Karpas-422 (cell line): ENCODE data around the gene PRCP. TPM values are rescaled to one million over a fixed set of nuclear protein-coding genes. Genes with fewer than 3 reads are reported as not detected.

Experiments
- DNase-seq: peaks from one replicate; pipeline ENCODE4 v3.0.0-alpha.2; 2015
- H2AFZ ChIP-seq: fragments of 200-600 bp; sonication (generic); 2 replicates; pipeline ENCODE4 v1.6.1; 2014; ENCODE audit warnings: antibody characterized with exemption, low read length, mixed read lengths
- H3K27ac ChIP-seq: fragments of 200-600 bp; sonication (generic); 2 replicates; pipeline ENCODE4 v1.5.1; 2014; ENCODE audit warnings: mild to moderate bottlenecking, low read length, moderate library complexity
- H3K27me3 ChIP-seq: fragments of 200-600 bp; sonication (generic); 2 replicates; pipeline ENCODE4 v1.6.1; 2014; ENCODE audit warnings: low read length, mixed read lengths
- H3K36me3 ChIP-seq: fragments of 200-600 bp; sonication (generic); 2 replicates; pipeline ENCODE4 v1.6.1; 2014; ENCODE audit warnings: low read length, mixed read lengths; ENCODE audit not compliant: insufficient read depth
- H3K4me1 ChIP-seq: fragments of 200-600 bp; sonication (generic); 2 replicates; pipeline ENCODE4 v1.6.1; 2014; ENCODE audit warnings: mild to moderate bottlenecking, low read length, mixed read lengths
- H3K4me2 ChIP-seq: fragments of 200-600 bp; sonication (generic); 2 replicates; pipeline ENCODE4 v1.6.1; 2014; ENCODE audit warnings: low read length, low read depth, mild to moderate bottlenecking; ENCODE audit not compliant: poor library complexity, severe bottlenecking
- H3K4me3 ChIP-seq: fragments of 200-600 bp; sonication (generic); 2 replicates; pipeline ENCODE4 v1.5.1; 2014; ENCODE audit warnings: mild to moderate bottlenecking, antibody characterized with exemption, low read length, mixed read lengths
- H3K79me2 ChIP-seq: fragments of 200-600 bp; sonication (generic); 2 replicates; pipeline ENCODE4 v1.6.1; 2014; ENCODE audit warnings: mild to moderate bottlenecking, low read length, mixed read lengths
- H3K9ac ChIP-seq: fragments of 200-600 bp; sonication (generic); 2 replicates; pipeline ENCODE4 v1.6.0; 2014; ENCODE audit warnings: low read length
- H3K9me2 ChIP-seq: fragments of 200-600 bp; sonication (generic), shearing (Covaris generic); replicated peaks from 2 replicates; pipeline ENCODE4 v1.6.0; 2014; ENCODE audit warnings: mild to moderate bottlenecking, low read length, moderate library complexity; ENCODE audit not compliant: insufficient read depth
- H3K9me3 ChIP-seq: fragments of 300-700, 200-600 bp; sonication (generic); 2 replicates; pipeline ENCODE4 v1.6.1; 2014; ENCODE audit warnings: low read length, mixed read lengths
- H4K20me1 ChIP-seq: fragments of 200-600 bp; sonication (generic); 2 replicates; pipeline ENCODE4 v1.6.1; 2014; ENCODE audit warnings: mild to moderate bottlenecking, antibody characterized with exemption, low read length, low read depth; ENCODE audit not compliant: insufficient read depth
- total RNA-seq: library from RNA; depleted of rRNA; stranded (reverse); fragments of >200 nt; shearing (Covaris generic); gene quantifications from 2 replicates; pipeline ENCODE4 v1.2.3, GENCODE V29; 2014; ENCODE audit warnings: low replicate concordance

Gene PRCP
- total RNA-seq, 1 experiment from 2014 or later = 46.1 TPM

GRCh38 chr11:82896183-82896582 lies 4.0 kb downstream of the PRCP start:
- Histone ChIP-seq H3K27me3 (no peaks in the 10 kb centered on the region), H3K9ac (no peak overlapping the region), H4K20me1 (peaks cover 10% of the 10 kb centered on the region; the same call in 1 of the 2 replicates), H3K79me2 (peaks cover 25% of the 10 kb centered on the region), H3K27ac (peak overlapping the region; percentile 34), H3K4me1 (peaks cover 49% of the 10 kb centered on the region), H3K9me3 (no peaks in the 10 kb centered on the region), H3K36me3 (no peaks in the 10 kb centered on the region; the same call in 1 of the 2 replicates), H3K4me3 (peak overlapping the region; percentile 10; the same call in 1 of the 2 replicates), H2AFZ (no peak overlapping the region), H3K4me2 (peak overlapping the region; percentile 22), H3K9me2 (no peaks in the 10 kb centered on the region)
- DNase-seq = no peak

- no peaks in the 10 kb centered on the region; the same call in 1 of the 2 replicates for H3K36me3 ChIP-seq
- H3K4me3 ChIP-seq = peak overlapping the region; percentile 10; the same call in 1 of the 2 replicates
- no peaks in the 10 kb centered on the region for H3K9me3 ChIP-seq
- H3K9me2 ChIP-seq = no peaks in the 10 kb centered on the region
- H3K9ac ChIP-seq = no peak overlapping the region
- no peaks in the 10 kb centered on the region for H3K27me3 ChIP-seq
- DNase-seq = peak; percentile 87
- peaks cover 47% of the 10 kb centered on the region for H3K4me1 ChIP-seq
- peak overlapping the region; percentile 22 for H3K4me2 ChIP-seq
- H4K20me1 ChIP-seq = peaks cover 16% of the 10 kb centered on the region
- H2AFZ ChIP-seq = no peak overlapping the region
- H3K79me2 ChIP-seq = peaks cover 25% of the 10 kb centered on the region
- peak overlapping the region; percentile 34 for H3K27ac ChIP-seq
Observed at GRCh38 chr11:82895437-82896091, 4.7 kb downstream of the PRCP start.

GRCh38 chr11:82892611-82893169 lies 7.5 kb downstream of the PRCP start:
- H4K20me1 ChIP-seq = peaks cover 19% of the 10 kb centered on the region
- DNase-seq = no peak
- peaks cover 9% of the 10 kb centered on the region for H3K79me2 ChIP-seq
- H3K9me2 ChIP-seq = no peaks in the 10 kb centered on the region
- no peaks in the 10 kb centered on the region; the same call in 1 of the 2 replicates for H3K36me3 ChIP-seq
- no peak overlapping the region for H3K4me3 ChIP-seq
- H3K4me2 ChIP-seq = no peak overlapping the region
- no peaks in the 10 kb centered on the region for H3K9me3 ChIP-seq
- H2AFZ ChIP-seq = no peak overlapping the region
- H3K4me1 ChIP-seq = peaks cover 41% of the 10 kb centered on the region
- no peaks in the 10 kb centered on the region for H3K27me3 ChIP-seq
- no peak overlapping the region for H3K9ac ChIP-seq
- H3K27ac ChIP-seq = no peak overlapping the region

- Histone ChIP-seq H3K27me3 (no peaks in the 10 kb centered on the region), H3K4me1 (peaks cover 29% of the 10 kb centered on the region), H3K27ac (no peak overlapping the region), H2AFZ (no peak overlapping the region), H3K9me2 (no peaks in the 10 kb centered on the region), H4K20me1 (peaks cover 30% of the 10 kb centered on the region), H3K4me3 (no peak overlapping the region), H3K36me3 (no peaks in the 10 kb centered on the region; the same call in 1 of the 2 replicates), H3K9ac (no peak overlapping the region), H3K9me3 (no peaks in the 10 kb centered on the region), H3K4me2 (no peak overlapping the region), H3K79me2 (no peaks in the 10 kb centered on the region; the same call in 1 of the 2 replicates)
- no peak for DNase-seq
Observed at GRCh38 chr11:82890936-82891335, 9.3 kb downstream of the PRCP start.

- Histone ChIP-seq H3K27ac (no peak overlapping the region), H3K4me3 (no peak overlapping the region), H3K9me2 (no peaks in the 10 kb centered on the region), H3K9me3 (no peaks in the 10 kb centered on the region), H4K20me1 (peaks cover 30% of the 10 kb centered on the region), H3K4me2 (no peak overlapping the region), H3K4me1 (peaks cover 19% of the 10 kb centered on the region), H3K9ac (no peak overlapping the region), H2AFZ (no peak overlapping the region), H3K36me3 (no peaks in the 10 kb centered on the region), H3K79me2 (peaks cover under 1% of the 10 kb centered on the region; the same call in 1 of the 2 replicates), H3K27me3 (no peaks in the 10 kb centered on the region)
- DNase-seq = no peak
Observed at GRCh38 chr11:82890002-82890341, 10.3 kb downstream of the PRCP start.

GRCh38 chr11:82889133-82890001 lies 10.9 kb downstream of the PRCP start:
- H3K4me3 ChIP-seq = no peak overlapping the region
- peak; percentile 66 for DNase-seq

GRCh38 chr11:82883853-82884252 lies 16.4 kb downstream of the PRCP start:
- no peak overlapping the region for H3K9ac ChIP-seq
- no peaks in the 10 kb centered on the region for H3K27me3 ChIP-seq
- H3K9me2 ChIP-seq = no peaks in the 10 kb centered on the region
- H3K9me3 ChIP-seq = no peaks in the 10 kb centered on the region
- peaks cover under 1% of the 10 kb centered on the region for H3K4me1 ChIP-seq
- peaks cover 15% of the 10 kb centered on the region for H4K20me1 ChIP-seq
- H3K36me3 ChIP-seq = no peaks in the 10 kb centered on the region
- no peak overlapping the region for H3K27ac ChIP-seq
- H3K4me3 ChIP-seq = no peak overlapping the region
- no peak overlapping the region for H3K4me2 ChIP-seq
- no peak overlapping the region for H2AFZ ChIP-seq
- 0 out of 2 replicates have a peak, but pooled peaks cover 4% of the 10 kb centered on the region for H3K79me2 ChIP-seq
- DNase-seq = no peak

More at GRCh38 chr11:82889133-82890001, 10.9 kb downstream of the PRCP start:
- Histone ChIP-seq H3K79me2 (peaks cover 4% of the 10 kb centered on the region; the same call in 1 of the 2 replicates), H3K36me3 (no peaks in the 10 kb centered on the region), H3K9me2 (no peaks in the 10 kb centered on the region), H4K20me1 (peaks cover 30% of the 10 kb centered on the region), H3K4me1 (peaks cover 19% of the 10 kb centered on the region), H3K27me3 (no peaks in the 10 kb centered on the region), H3K4me2 (peak overlapping the region; percentile 24), H2AFZ (no peak overlapping the region), H3K9me3 (no peaks in the 10 kb centered on the region), H3K27ac (no peak overlapping the region), H3K9ac (no peak overlapping the region)
